HL-60 (cell line): ENCODE results near the gene KCNJ6.
"Not testable (repeated sequence)": the region's sequence is repeated elsewhere in the genome, so short reads cannot be mapped to it uniquely, and the experiment has no call there.

Experiments used
- DNase-seq, 2 experiments: peaks; one replicate each; pipeline ENCODE4 v3.0.0-alpha.2; 2010 to 2020; ENCODE audit warnings: low read depth in 1 of 2, low spot score in 1 of 2
- H3K27ac ChIP-seq: fragments of 250-450 bp; sonication (Bioruptor Pico); replicated peaks from 2 replicates; pipeline ENCODE4 v1.5.1; 2020; ENCODE audit warnings: mild to moderate bottlenecking, moderate library complexity
- H3K27me3 ChIP-seq: fragments of 250-450 bp; sonication (Bioruptor Pico); 2 replicates; pipeline ENCODE4 v1.5.1; 2021; ENCODE audit warnings: mild to moderate bottlenecking, moderate library complexity; ENCODE audit not compliant: insufficient read depth, poor library complexity, severe bottlenecking
- H3K4me3 ChIP-seq: replicated peaks from 2 replicates; pipeline ENCODE4 v1.5.1; 2011; ENCODE audit warnings: mild to moderate bottlenecking, control low read depth, low read length; ENCODE audit not compliant: insufficient read depth
- CTCF ChIP-seq: IDR thresholded peaks from one replicate; pipeline ENCODE4 v1.5.1; 2011; ENCODE audit warnings: low read length, control low read depth, inconsistent platforms; ENCODE audit not compliant: insufficient read depth
- GABPA ChIP-seq: IDR thresholded peaks from 2 replicates; pipeline ENCODE4 v1.6.1; 2012; ENCODE audit warnings: low read depth
- POLR2AphosphoS5 ChIP-seq: IDR thresholded peaks from 2 replicates; pipeline ENCODE4 v1.6.1; 2012; ENCODE audit warnings: low read depth
- REST ChIP-seq: IDR thresholded peaks from 2 replicates; pipeline ENCODE4 v1.6.1; 2012; ENCODE audit warnings: low read depth; ENCODE audit not compliant: insufficient replicate concordance
- SPI1 ChIP-seq: IDR thresholded peaks from 2 replicates; pipeline ENCODE4 v1.6.1; 2012; ENCODE audit warnings: low read depth, mild to moderate bottlenecking, borderline replicate concordance

Gene KCNJ6

GRCh38 chr21:37763298-37763697 is 153.0 kb downstream of the KCNJ6 start:
- no peaks in the 10 kb centered on the region for H3K27me3 ChIP-seq
- no peak for DNase-seq
- no peak overlapping the region for H3K4me3 ChIP-seq
- TF ChIP-seq POLR2AphosphoS5 = no peak
- no peak for TF ChIP-seq CTCF
- no peak for TF ChIP-seq REST
- no peak for TF ChIP-seq SPI1
- no peak for TF ChIP-seq GABPA
- H3K27ac ChIP-seq = no peak overlapping the region

GRCh38 chr21:37762606-37763005 is 153.7 kb downstream of the KCNJ6 start:
- Histone ChIP-seq H3K4me3 (no peak overlapping the region), H3K27ac (no peak overlapping the region), H3K27me3 (no peaks in the 10 kb centered on the region)
- DNase-seq = no peak
- TF ChIP-seq POLR2AphosphoS5 = no peak
- no peak for TF ChIP-seq CTCF
- TF ChIP-seq REST = no peak
- no peak for TF ChIP-seq GABPA
- TF ChIP-seq SPI1 = no peak

GRCh38 chr21:37761406-37761805 is 154.9 kb downstream of the KCNJ6 start:
- not testable (repeated sequence) for DNase-seq, H3K27ac ChIP-seq, H3K4me3 ChIP-seq, H3K27me3 ChIP-seq

- Histone ChIP-seq H3K27me3 (no peaks in the 10 kb centered on the region), H3K4me3 (no peak overlapping the region), H3K27ac (no peak overlapping the region)
- no peak for DNase-seq
- TF ChIP-seq SPI1 (no peak), REST (no peak), GABPA (no peak), CTCF (no peak), POLR2AphosphoS5 (no peak)
Observed at GRCh38 chr21:37759777-37760176, 156.5 kb downstream of the KCNJ6 start.
